Measurements from ENCODE around the gene PARL. TPM values are rescaled to one million over a fixed set of nuclear protein-coding genes. Genes with fewer than 3 reads are reported as not detected.

Gene PARL
- total RNA-seq, 1 experiment from 2014 or later = 73.7 TPM

- no TSS peak for BruUV-seq (replicated peaks)
- Histone ChIP-seq H3K9me3 (ENCODE audit: low read depth, low read length, poor library complexity, severe bottlenecking) (no peaks in the 10 kb centered on the region), H3K4me1 (ENCODE audit: insufficient read depth, low read length, poor library complexity, severe bottlenecking) (no peaks in the 10 kb centered on the region), H3K27ac (ENCODE audit: low read depth, low read length, poor library complexity, severe bottlenecking) (no peak overlapping the region), H3K27me3 (replicated peaks; ENCODE audit: insufficient read depth, low read depth, low read length, poor library complexity) (no peaks in the 10 kb centered on the region), H3K36me3 (ENCODE audit: insufficient read depth, low read length, poor library complexity, severe bottlenecking) (peaks cover 12% of the 10 kb centered on the region), H3K4me3 (ENCODE audit: low read depth, low read length, poor library complexity, severe bottlenecking) (no peak overlapping the region)
- ChIA-PET CTCF (no interaction called here), POLR2A (ENCODE audit: low non-redundant PET) (no interaction called here)
- no peak for DNase-seq (ENCODE audit: low spot score)
- intact Hi-C loops (cut with micrococcal nuclease; ENCODE audit: unreplicated experiment) = no loop called here
- TF ChIP-seq CTCF (conservative IDR thresholded peaks at IDR 0.05; ENCODE audit: low read depth, low read length) = no peak
- TF ChIP-seq EZH2 (IDR thresholded peaks at IDR 0.05; ENCODE audit: borderline replicate concordance, low read depth, low read length, poor library complexity, severe bottlenecking) = no peak
Observed at GRCh38 chr3:183815951-183816475, 68.7 kb downstream of the PARL start.

GRCh38 chr3:183815563-183815940, 69.1 kb downstream of the PARL start:
- DNase-seq (ENCODE audit: low spot score) = no peak
- Histone ChIP-seq H3K4me3 (ENCODE audit: low read depth, low read length, poor library complexity, severe bottlenecking) (no peak overlapping the region), H3K4me1 (ENCODE audit: insufficient read depth, low read length, poor library complexity, severe bottlenecking) (no peaks in the 10 kb centered on the region), H3K36me3 (ENCODE audit: insufficient read depth, low read length, poor library complexity, severe bottlenecking) (peaks cover 16% of the 10 kb centered on the region), H3K9me3 (ENCODE audit: low read depth, low read length, poor library complexity, severe bottlenecking) (no peaks in the 10 kb centered on the region), H3K27ac (ENCODE audit: low read depth, low read length, poor library complexity, severe bottlenecking) (no peak overlapping the region), H3K27me3 (replicated peaks; ENCODE audit: insufficient read depth, low read depth, low read length, poor library complexity) (no peaks in the 10 kb centered on the region)
- ChIA-PET POLR2A (ENCODE audit: low non-redundant PET) (no interaction called here), CTCF (no interaction called here)
- BruUV-seq (replicated peaks) = no TSS peak
- TF ChIP-seq CTCF (conservative IDR thresholded peaks at IDR 0.05; ENCODE audit: low read depth, low read length) = no peak
- TF ChIP-seq EZH2 (IDR thresholded peaks at IDR 0.05; ENCODE audit: borderline replicate concordance, low read depth, low read length, poor library complexity, severe bottlenecking) = no peak
- intact Hi-C loops (cut with micrococcal nuclease; ENCODE audit: unreplicated experiment) = no loop called here

- no peak for TF ChIP-seq EZH2 (IDR thresholded peaks at IDR 0.05; ENCODE audit: borderline replicate concordance, low read depth, low read length, poor library complexity, severe bottlenecking)
- TF ChIP-seq CTCF (conservative IDR thresholded peaks at IDR 0.05; ENCODE audit: low read depth, low read length) = no peak
- CTCF ChIA-PET = no interaction called here
- BruUV-seq (replicated peaks) = no TSS peak
- H3K9me3 ChIP-seq (ENCODE audit: low read depth, low read length, poor library complexity, severe bottlenecking) = no peaks in the 10 kb centered on the region
- H3K36me3 ChIP-seq (ENCODE audit: insufficient read depth, low read length, poor library complexity, severe bottlenecking) = peaks cover 28% of the 10 kb centered on the region
- no peaks in the 10 kb centered on the region for H3K4me1 ChIP-seq (ENCODE audit: insufficient read depth, low read length, poor library complexity, severe bottlenecking)
- POLR2A ChIA-PET (ENCODE audit: low non-redundant PET) = no interaction called here
- H3K27me3 ChIP-seq (replicated peaks; ENCODE audit: insufficient read depth, low read depth, low read length, poor library complexity) = no peaks in the 10 kb centered on the region
- no peak for DNase-seq (ENCODE audit: low spot score)
- no peak overlapping the region for H3K27ac ChIP-seq (ENCODE audit: low read depth, low read length, poor library complexity, severe bottlenecking)
- no peak overlapping the region for H3K4me3 ChIP-seq (ENCODE audit: low read depth, low read length, poor library complexity, severe bottlenecking)
- intact Hi-C loops (cut with micrococcal nuclease; ENCODE audit: unreplicated experiment) = no loop called here
Observed at GRCh38 chr3:183814240-183814639, 70.4 kb downstream of the PARL start.
